HG03378 (cell line): ENCODE data around the gene C21orf58.

Experiments used
- ATAC-seq: cut with Tn5 transposase; IDR thresholded peaks from one replicate; pipeline ENCODE4 v1.9.1; 2021; ENCODE audit warnings: mild to moderate bottlenecking, moderate library complexity; ENCODE audit not compliant: unreplicated experiment

C21orf58 gene

GRCh38 chr21:46264690-46265144 is 59.0 kb downstream of the C21orf58 start:
- ATAC-seq, result no peak

DNA sequence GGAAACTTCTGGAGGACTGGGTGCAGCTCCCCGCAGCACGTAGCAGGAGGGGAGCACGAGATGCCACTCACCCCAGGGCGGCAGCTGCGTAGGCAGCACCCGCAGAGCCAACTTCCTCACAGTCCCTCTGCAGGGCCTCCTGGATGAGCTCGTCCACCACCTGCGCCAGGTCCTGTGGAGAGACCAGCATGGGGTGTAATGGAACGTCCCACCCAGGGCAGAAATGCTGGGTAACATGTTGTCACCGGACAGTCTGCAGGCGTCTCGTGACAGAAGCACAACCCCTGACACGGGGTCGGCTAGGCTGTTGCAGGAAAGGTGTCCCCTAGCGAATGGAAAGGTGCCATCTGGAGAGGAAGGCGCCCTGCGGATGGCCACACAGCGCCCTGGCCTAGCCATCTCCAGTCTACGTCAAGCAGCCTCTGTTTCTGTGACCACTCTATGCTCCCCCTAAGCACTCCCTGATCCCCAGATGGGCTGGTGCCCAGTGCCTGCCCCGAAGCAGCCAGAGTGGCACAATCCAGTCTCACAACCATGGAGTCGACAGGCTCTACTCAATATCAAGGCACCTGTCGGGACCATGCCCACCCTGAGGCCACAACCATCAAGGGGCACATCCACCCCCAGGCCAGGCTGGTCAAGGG is 59.5 kb downstream of the C21orf58 start:
- no peak for ATAC-seq

DNA sequence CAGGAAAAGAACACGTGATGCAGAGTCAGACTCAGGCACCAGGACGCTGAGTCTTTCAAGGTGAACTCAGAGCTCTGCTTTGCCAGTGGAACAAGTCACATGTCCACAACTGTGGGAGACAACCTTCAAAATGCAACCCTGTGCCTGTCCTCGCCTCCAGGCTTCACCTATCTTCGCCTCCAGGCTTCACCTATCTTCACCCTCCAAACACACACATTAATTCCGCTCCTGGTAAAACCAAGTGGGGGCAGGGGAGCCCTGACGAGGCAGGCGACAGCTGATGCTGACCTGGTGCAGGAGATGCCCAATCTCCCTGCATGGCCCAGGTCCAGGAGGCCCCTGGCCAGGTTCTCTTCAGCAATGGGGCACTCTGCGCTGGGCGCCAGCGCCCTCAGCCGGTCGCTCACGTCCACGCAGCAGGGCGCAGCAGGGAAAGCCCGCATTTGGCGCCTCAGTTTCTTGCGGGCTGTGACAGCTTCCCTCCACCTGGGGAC is 67.1 kb downstream of the C21orf58 start:
- no peak for ATAC-seq

DNA sequence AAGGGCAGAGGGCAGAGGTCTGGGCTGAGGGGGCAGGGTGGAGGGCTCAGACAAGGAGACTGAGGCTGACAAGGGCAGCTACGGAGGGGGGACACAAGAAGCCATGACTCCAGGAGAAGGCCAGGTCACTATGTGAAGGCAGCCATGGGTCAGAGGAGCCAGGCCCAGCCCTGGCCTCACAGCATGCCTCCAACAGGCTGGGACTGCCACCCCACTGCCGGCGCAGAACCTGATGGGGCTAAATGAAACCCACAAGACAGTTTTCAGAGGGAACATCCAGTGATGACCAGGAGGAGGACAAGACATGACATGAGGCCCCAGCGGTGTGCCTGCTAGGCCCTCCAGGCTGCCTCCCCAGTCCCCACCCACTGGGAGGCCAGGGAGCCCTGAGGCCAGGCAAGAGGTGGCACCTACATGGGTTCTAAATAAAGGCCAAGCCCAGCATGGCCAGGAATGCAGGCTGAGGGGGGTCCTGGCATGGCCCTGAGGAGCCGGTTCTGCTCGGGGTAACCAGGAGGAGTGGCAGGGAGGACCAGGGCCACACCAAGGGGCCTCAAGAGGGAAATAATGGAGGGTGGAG is 67.8 kb downstream of the C21orf58 start:
- no peak for ATAC-seq

- ATAC-seq, result no peak
Observed at GRCh38 chr21:46255166-46255565, 68.5 kb downstream of the C21orf58 start.

GRCh38 chr21:46254208-46254975 is 69.3 kb downstream of the C21orf58 start:
- ATAC-seq, result no peak

- ATAC-seq, result peak; percentile 59
Observed at GRCh38 chr21:46253610-46254124, 70.0 kb downstream of the C21orf58 start.

DNA sequence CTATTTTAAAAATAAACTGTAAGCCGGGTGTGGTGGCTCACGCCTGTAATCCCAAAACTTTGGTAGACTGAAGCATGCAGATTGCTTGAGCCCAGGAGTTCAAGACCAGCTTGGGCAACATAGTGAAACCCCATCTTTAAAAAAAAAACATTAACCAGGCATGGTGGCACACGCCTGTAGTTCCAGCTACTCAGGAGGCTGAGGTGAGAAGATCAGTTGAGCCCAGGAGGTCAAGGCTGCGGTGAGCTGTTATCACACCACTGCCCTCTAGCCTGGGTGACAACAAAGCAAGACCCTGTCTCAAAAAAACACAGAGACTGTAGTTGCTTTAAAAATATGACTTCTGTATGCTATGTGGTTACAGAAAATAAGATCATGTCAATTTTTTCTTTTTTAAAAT is 70.8 kb downstream of the C21orf58 start:
- ATAC-seq, result no peak
